Measurements from ENCODE around the gene INTS12.
"Not testable (repeated sequence)": the region's sequence is repeated elsewhere in the genome, so short reads cannot be mapped to it uniquely, and the experiment has no call there.

The INTS12 gene

GRCh38 chr4:105708181-105709080 is at the start of gene INTS12, which contains the start of gene GSTCD:
Gene INTS12, minus strand, starts transcription at chr4:105708689. Its CDS starts 8,684 bp downstream, at chr4:105700005.
Gene GSTCD, plus strand, starts transcription at chr4:105708784. Its CDS starts 8,830 bp downstream, at chr4:105717614.
- DNase-seq = peak; percentile 55

GRCh38 chr4:105755375-105755774 is 46.9 kb upstream of the INTS12 start:
- no peak for DNase-seq

GRCh38 chr4:105753361-105753760 is 44.9 kb upstream of the INTS12 start:
- no peak for DNase-seq

- no peak for DNase-seq
Measured at GRCh38 chr4:105751718-105752299, 43.3 kb upstream of the INTS12 start.

- no peak for DNase-seq
Measured at GRCh38 chr4:105748222-105748621, 39.7 kb upstream of the INTS12 start.

GRCh38 chr4:105741548-105741947 is 33.1 kb upstream of the INTS12 start:
- DNase-seq = no peak

- not testable (repeated sequence) for DNase-seq
Measured at GRCh38 chr4:105735217-105735616, 26.7 kb upstream of the INTS12 start.

- not testable (repeated sequence) for DNase-seq
Measured at GRCh38 chr4:105729895-105730294, 21.4 kb upstream of the INTS12 start.

GRCh38 chr4:105725623-105726022 is 17.1 kb upstream of the INTS12 start:
- no peak for DNase-seq

- DNase-seq = no peak
Measured at GRCh38 chr4:105719204-105719603, 10.7 kb upstream of the INTS12 start.

GRCh38 chr4:105715692-105716278 is 7.3 kb upstream of the INTS12 start:
- DNase-seq = no peak

- DNase-seq = no peak
Measured at GRCh38 chr4:105714932-105715331, 6.4 kb upstream of the INTS12 start.

- no peak for DNase-seq
Measured at GRCh38 chr4:105714071-105714521, 5.6 kb upstream of the INTS12 start.

- DNase-seq = no peak
Measured at GRCh38 chr4:105712766-105713165, 4.3 kb upstream of the INTS12 start.

- no peak for DNase-seq
Measured at GRCh38 chr4:105710678-105711077, 2.2 kb upstream of the INTS12 start.

GRCh38 chr4:105710012-105710600 is 1.6 kb upstream of the INTS12 start:
- no peak for DNase-seq

- DNase-seq = no peak
Measured at GRCh38 chr4:105709081-105709450, 577 bp upstream of the INTS12 start.

GRCh38 chr4:105707782-105708180 is 708 bp downstream of the INTS12 start:
- no peak for DNase-seq

- DNase-seq = no peak
Measured at GRCh38 chr4:105698607-105699006, 9.9 kb downstream of the INTS12 start.

GRCh38 chr4:105695832-105696231 is 12.7 kb downstream of the INTS12 start:
- not testable (repeated sequence) for DNase-seq

GRCh38 chr4:105694812-105695211 is 13.7 kb downstream of the INTS12 start:
- not testable (repeated sequence) for DNase-seq

GRCh38 chr4:105686571-105686970 is 21.9 kb downstream of the INTS12 start:
- DNase-seq = no peak

- no peak for DNase-seq
Measured at GRCh38 chr4:105683038-105683437, 25.5 kb downstream of the INTS12 start.

Measured in NCI-H524 treated with DMSO at 0.1 percent for 48 hours (cell line).